Esophagus squamous epithelium (tissue), 5 donors: Measurements from ENCODE around the gene TAF4. TPM values are rescaled to one million over a fixed set of nuclear protein-coding genes. Genes with fewer than 3 reads are reported as not detected.

ENCODE experiments used
- DNase-seq: peaks from one replicate; lab custom pipeline; 2025; lab: John Stamatoyannopoulos, UW
- H3K27ac ChIP-seq, 4 donors: fragments of 200-600 bp; sonication (generic); one replicate each; pipeline ENCODE4 v1.5.1; 2016 to 2019; ENCODE audit warnings: mild to moderate bottlenecking in 1 of 4
- H3K27me3 ChIP-seq, 4 donors: fragments of 200-600 bp; sonication (generic); 1 replicate in 3 of 4; 2 replicates in 1 of 4; pipeline versions ENCODE4 v1.5.1 to v1.6.0; 2017 to 2021; ENCODE audit warnings: antibody characterized with exemption in 1 of 4
- H3K36me3 ChIP-seq, 3 donors: fragments of 200-600 bp; sonication (generic); one replicate each; pipeline ENCODE4 v1.5.1; 2016 to 2019
- H3K4me1 ChIP-seq, 3 donors: fragments of 200-600 bp; sonication (generic); one replicate each; pipeline ENCODE4 v1.5.1; 2017 to 2019
- H3K4me3 ChIP-seq, 4 donors: fragments of 200-600 bp; sonication (generic); 1 replicate in 3 of 4; 2 replicates in 1 of 4; pipeline ENCODE4 v1.5.1; 2016 to 2019; ENCODE audit warnings: mild to moderate bottlenecking in 2 of 4, moderate library complexity in 1 of 4
- H3K9me3 ChIP-seq, 3 donors: fragments of 200-600 bp; sonication (generic); one replicate each; pipeline ENCODE4 v1.5.1; 2016 to 2019
- POLR2A ChIP-seq, 4 donors: fragments of 450-650 bp; IDR thresholded peaks; one replicate each; pipeline ENCODE4 v1.6.1; 2017; ENCODE audit warnings: antibody characterized with exemption in 4 of 4, mild to moderate bottlenecking in 4 of 4, moderate library complexity in 3 of 4
- WGBS, 2 donors: methylation state at CpG; one replicate each; pipeline ENCODE4 v1.1.5; 2018; 5-methylcytosine and 5-hydroxymethylcytosine counted together
- intact Hi-C: fragments of 100-400 bp; cut with DNase I; formaldehyde crosslinking; loops from one replicate; pipeline ENCODE4 v1.15.0; 2022
- total RNA-seq, 4 donors: library from RNA; depleted of rRNA; stranded (reverse); fragments of >200 nt; gene quantifications; one replicate each; pipeline ENCODE4 v1.1.0, GENCODE V29; 2016
- TF ChIP-seq, protein P1 (sequence below), 6 experiments: fragments of 450-650 bp in 4 of 6; fragments of 200-600 bp in 2 of 6; sonication (generic) in 2 of 6; IDR thresholded peaks; one replicate each; pipeline ENCODE4 v1.5.1; 2016 to 2019; ENCODE audit warnings: antibody characterized with exemption in 6 of 6, mild to moderate bottlenecking in 4 of 6, moderate library complexity in 4 of 6
- donor health status: DM: yes; HTN: yes; CAD: no.

The TAF4 gene
- total RNA-seq, 4 donors from 2014 or later: 4.9 to 16.5 (median 14.4) TPM

DNA sequence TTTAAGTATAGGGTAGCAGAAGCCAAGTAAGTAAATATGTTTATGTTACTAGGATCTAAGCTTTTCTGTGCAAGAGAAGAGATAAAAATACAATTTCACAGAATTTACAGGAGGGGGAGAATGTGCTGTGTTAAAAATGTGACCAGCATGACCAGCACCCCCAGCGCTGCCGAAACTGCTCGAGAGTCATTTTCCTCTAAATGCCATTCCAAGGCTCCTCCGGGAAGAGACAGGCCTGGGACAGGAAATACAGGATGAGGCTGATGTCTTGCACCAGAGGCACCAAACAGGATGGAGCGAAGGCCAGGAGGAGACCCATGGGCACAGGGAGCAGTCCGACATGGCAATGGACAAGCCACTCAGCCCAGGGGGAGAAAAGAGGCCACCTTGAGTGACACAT, 21.1 kb downstream of the TAF4 start:
- Histone ChIP-seq H3K4me3 (no peak overlapping the region), H3K27ac (no peak overlapping the region), H3K36me3 (peaks cover 0 to 6% (median 0%) of the 10 kb centered on the region in 3 donors), H3K27me3 (no peaks in the 10 kb centered on the region), H3K4me1 (peaks cover 0 to 20% (median 0%) of the 10 kb centered on the region in 3 donors), H3K9me3 (no peaks in the 10 kb centered on the region)
- TF ChIP-seq POLR2A (IDR thresholded peaks at IDR 0.05): no peak
- TF ChIP-seq, protein P1, sequence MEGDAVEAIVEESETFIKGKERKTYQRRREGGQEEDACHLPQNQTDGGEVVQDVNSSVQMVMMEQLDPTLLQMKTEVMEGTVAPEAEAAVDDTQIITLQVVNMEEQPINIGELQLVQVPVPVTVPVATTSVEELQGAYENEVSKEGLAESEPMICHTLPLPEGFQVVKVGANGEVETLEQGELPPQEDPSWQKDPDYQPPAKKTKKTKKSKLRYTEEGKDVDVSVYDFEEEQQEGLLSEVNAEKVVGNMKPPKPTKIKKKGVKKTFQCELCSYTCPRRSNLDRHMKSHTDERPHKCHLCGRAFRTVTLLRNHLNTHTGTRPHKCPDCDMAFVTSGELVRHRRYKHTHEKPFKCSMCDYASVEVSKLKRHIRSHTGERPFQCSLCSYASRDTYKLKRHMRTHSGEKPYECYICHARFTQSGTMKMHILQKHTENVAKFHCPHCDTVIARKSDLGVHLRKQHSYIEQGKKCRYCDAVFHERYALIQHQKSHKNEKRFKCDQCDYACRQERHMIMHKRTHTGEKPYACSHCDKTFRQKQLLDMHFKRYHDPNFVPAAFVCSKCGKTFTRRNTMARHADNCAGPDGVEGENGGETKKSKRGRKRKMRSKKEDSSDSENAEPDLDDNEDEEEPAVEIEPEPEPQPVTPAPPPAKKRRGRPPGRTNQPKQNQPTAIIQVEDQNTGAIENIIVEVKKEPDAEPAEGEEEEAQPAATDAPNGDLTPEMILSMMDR (IDR thresholded peaks at IDR 0.05): no peak
- intact Hi-C loops: no loop called here
- DNase-seq: no peak
- 61 to 68% methylated on average over 5 of the region's 6 CpGs for WGBS, 2 donors

DNA sequence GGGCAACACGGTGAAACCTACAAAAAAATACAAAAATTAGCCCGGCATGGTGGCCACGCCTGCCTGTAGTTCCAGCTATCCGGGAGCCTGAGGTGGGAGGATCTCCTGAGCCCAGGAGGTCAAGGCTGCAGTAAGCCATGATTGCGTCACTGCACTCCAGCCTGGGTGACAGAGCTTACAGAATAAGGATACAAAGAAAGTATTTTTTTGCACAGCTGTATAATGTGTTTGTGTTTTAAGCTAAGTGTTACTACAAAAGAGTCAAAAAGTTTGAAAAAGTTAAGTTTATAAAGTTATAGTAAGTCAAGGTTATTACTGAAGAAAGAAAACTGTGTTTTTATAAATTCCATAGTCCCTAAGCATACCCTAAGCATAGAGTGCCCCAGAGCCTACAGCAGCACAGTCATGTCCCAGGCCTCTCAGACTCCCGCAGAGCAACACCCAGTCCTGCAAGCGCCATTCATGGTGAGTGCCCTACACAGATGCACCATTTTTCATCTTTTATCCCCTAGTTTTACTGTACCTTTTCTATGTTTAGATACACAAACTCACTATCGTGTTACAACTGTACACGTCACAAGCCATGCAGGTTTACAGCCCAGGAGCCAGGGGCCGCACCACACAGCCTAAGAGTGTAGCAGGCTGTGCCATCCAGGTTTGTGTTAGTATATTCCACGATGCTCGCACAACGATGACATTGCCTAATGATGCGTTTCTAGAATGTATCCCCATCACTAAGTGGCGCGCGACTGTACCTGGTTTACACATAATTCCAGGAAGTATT, 22.4 kb downstream of the TAF4 start:
- intact Hi-C loops: no loop called here
- WGBS, 2 donors: 78% methylated on average over 17 of the region's 17 CpGs
- TF ChIP-seq, protein P1 (IDR thresholded peaks at IDR 0.05): no peak
- no peak for TF ChIP-seq POLR2A (IDR thresholded peaks at IDR 0.05)
- Histone ChIP-seq H3K4me3 (no peak overlapping the region), H3K36me3 (peaks cover 0 to 6% (median 0%) of the 10 kb centered on the region in 3 donors), H3K27ac (no peak overlapping the region), H3K4me1 (peaks cover 0 to 20% (median 0%) of the 10 kb centered on the region in 3 donors), H3K9me3 (no peaks in the 10 kb centered on the region), H3K27me3 (no peaks in the 10 kb centered on the region)
- no peak for DNase-seq

DNA sequence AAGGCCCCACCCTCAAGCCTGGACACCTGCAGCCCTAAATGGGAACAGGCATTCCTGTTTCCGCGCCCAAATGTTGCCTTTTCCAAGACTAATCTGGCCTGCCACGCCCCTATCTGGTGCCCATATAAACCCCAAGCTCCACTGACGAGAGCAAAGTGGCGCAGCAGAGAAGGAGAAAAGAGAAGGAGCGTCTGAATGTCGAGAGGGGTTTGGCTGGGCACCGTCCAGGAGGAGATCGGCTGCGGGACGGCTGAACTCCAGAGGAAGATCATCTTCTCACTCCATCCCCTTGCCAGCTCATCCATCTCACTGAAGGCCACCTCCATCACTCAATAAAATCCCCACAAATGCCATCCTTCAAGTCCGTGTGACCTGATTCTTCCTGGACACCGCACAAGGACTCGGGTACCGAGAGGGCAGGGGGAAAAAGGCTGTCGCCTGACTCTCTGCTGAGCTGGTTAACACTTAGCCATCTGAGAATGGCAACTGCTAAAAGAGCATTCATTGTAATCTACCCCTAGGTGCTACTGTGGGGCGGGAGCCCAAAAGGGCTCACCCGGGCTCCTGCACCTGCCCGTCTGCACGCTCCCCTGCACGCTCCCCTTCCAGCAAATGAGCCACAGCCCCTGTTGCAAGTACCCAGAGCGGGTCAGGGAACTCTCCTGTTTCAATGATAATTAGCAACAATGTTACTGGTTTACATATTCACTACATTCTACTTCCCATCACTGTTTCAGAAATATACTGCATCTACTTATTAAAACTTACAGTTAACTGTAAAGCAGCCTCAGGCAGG, 23.5 kb downstream of the TAF4 start:
- Histone ChIP-seq H3K4me1 (peaks cover 0 to 20% (median 0%) of the 10 kb centered on the region in 3 donors), H3K9me3 (no peaks in the 10 kb centered on the region), H3K27ac (no peak overlapping the region), H3K27me3 (no peaks in the 10 kb centered on the region), H3K4me3 (no peak overlapping the region), H3K36me3 (peaks cover 0 to 6% (median 0%) of the 10 kb centered on the region in 3 donors)
- DNase-seq: no peak
- 93 to 97% methylated on average over 18 to 20 of the region's 22 CpGs for WGBS, 2 donors
- no peak for TF ChIP-seq POLR2A (IDR thresholded peaks at IDR 0.05)
- TF ChIP-seq, protein P1 (IDR thresholded peaks at IDR 0.05): no peak
- intact Hi-C loops: no loop called here

DNA sequence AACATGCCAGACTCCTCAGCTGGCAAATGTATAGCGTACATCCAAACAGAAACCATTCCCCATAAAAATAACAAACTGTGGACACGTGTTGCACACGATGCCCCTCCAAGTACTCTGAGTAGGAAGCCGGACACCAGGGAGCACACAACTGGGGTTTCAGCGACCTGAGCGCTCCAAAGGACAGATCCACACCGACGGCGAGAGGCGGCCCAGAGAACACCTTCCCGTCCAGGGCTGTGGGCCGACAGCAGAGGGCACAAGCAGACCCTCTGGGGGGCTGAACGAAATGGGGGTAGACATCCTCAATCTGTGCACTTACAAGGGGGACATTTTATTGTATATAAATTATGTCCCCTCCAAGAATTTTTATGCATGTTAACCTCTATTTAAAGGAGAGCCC, 24.7 kb downstream of the TAF4 start:
- TF ChIP-seq, protein P1 (IDR thresholded peaks at IDR 0.05): no peak
- TF ChIP-seq POLR2A (IDR thresholded peaks at IDR 0.05): no peak
- WGBS, 2 donors: 83 to 86% methylated on average over 13 of the region's 13 CpGs
- Histone ChIP-seq H3K4me3 (no peak overlapping the region), H3K4me1 (peaks cover 0 to 20% (median 0%) of the 10 kb centered on the region in 3 donors), H3K36me3 (no peaks in the 10 kb centered on the region), H3K27ac (no peak overlapping the region), H3K27me3 (no peaks in the 10 kb centered on the region), H3K9me3 (no peaks in the 10 kb centered on the region)
- no peak for DNase-seq
- intact Hi-C loops: no loop called here
